ENCODE results near the gene MAFB. TPM values are rescaled to one million over a fixed set of nuclear protein-coding genes. Genes with fewer than 3 reads are reported as not detected.

The MAFB gene
- total RNA-seq, 1 experiment from 2014 or later = 0.88 TPM

- BruUV-seq (replicated peaks) = no TSS peak
- DNase-seq = no peak
- ChIA-PET POLR2A (no interaction called here), CTCF (no interaction called here)
- H3K27me3 ChIP-seq (replicated peaks; ENCODE audit: control insufficient read depth, insufficient read depth, low read length) = peaks cover 4% of the 10 kb centered on the region
- H3K4me1 ChIP-seq = no peaks in the 10 kb centered on the region
- no peak for TF ChIP-seq CTCF (IDR thresholded peaks at IDR 0.05; ENCODE audit: insufficient read depth in 1 of 2, low read depth in 1 of 2, low read length in 1 of 2, severe bottlenecking in 1 of 2, unreplicated experiment in 1 of 2)
- Mint-ChIP-seq H3K4me1 (ENCODE audit: low read depth, unreplicated experiment) (no peaks in the 10 kb centered on the region), H3K9me3 (ENCODE audit: unreplicated experiment) (no peaks in the 10 kb centered on the region), H3K36me3 (ENCODE audit: insufficient read depth, unreplicated experiment) (no peaks in the 10 kb centered on the region), H3K27me3 (ENCODE audit: insufficient read depth, unreplicated experiment) (peaks cover 50% of the 10 kb centered on the region), H3K4me3 (ENCODE audit: unreplicated experiment) (no peak overlapping the region), H3K27ac (ENCODE audit: unreplicated experiment) (no peak overlapping the region)
- H3K9me3 ChIP-seq = no peaks in the 10 kb centered on the region
- no peak overlapping the region for H3K4me3 ChIP-seq (ENCODE audit: low read depth, low read length)
- H3K36me3 ChIP-seq (ENCODE audit: control insufficient read depth, insufficient read depth, low read length) = no peaks in the 10 kb centered on the region
- intact Hi-C loops (cut with micrococcal nuclease; ENCODE audit: unreplicated experiment) = no loop called here
Measured at GRCh38 chr20:40718982-40719729, 30.1 kb upstream of the MAFB start.

- intact Hi-C loops (cut with micrococcal nuclease; ENCODE audit: unreplicated experiment) = no loop called here
- Histone ChIP-seq H3K27me3 (replicated peaks; ENCODE audit: control insufficient read depth, insufficient read depth, low read length) (peaks cover 4% of the 10 kb centered on the region), H3K4me3 (ENCODE audit: low read depth, low read length) (no peak overlapping the region), H3K9me3 (no peaks in the 10 kb centered on the region), H3K4me1 (no peaks in the 10 kb centered on the region), H3K36me3 (ENCODE audit: control insufficient read depth, insufficient read depth, low read length) (no peaks in the 10 kb centered on the region)
- no peak overlapping the region for H3K4me3 Mint-ChIP-seq (ENCODE audit: unreplicated experiment)
- no peaks in the 10 kb centered on the region for H3K9me3 Mint-ChIP-seq (ENCODE audit: unreplicated experiment)
- no peaks in the 10 kb centered on the region for H3K4me1 Mint-ChIP-seq (ENCODE audit: low read depth, unreplicated experiment)
- H3K36me3 Mint-ChIP-seq (ENCODE audit: insufficient read depth, unreplicated experiment) = no peaks in the 10 kb centered on the region
- ChIA-PET POLR2A (no interaction called here), CTCF (interaction anchor here (1.3 kb wide), 1 partner anchor 11 kb away, joined by 8 read pairs; no protein-coding TSS in a partner anchor)
- no TSS peak for BruUV-seq (replicated peaks)
- no peak for TF ChIP-seq CTCF (IDR thresholded peaks at IDR 0.05; ENCODE audit: insufficient read depth in 1 of 2, low read depth in 1 of 2, low read length in 1 of 2, severe bottlenecking in 1 of 2, unreplicated experiment in 1 of 2)
- peaks cover 49% of the 10 kb centered on the region for H3K27me3 Mint-ChIP-seq (ENCODE audit: insufficient read depth, unreplicated experiment)
- DNase-seq = no peak
- no peak overlapping the region for H3K27ac Mint-ChIP-seq (ENCODE audit: unreplicated experiment)
Measured at GRCh38 chr20:40718214-40718977, 29.4 kb upstream of the MAFB start.

- TF ChIP-seq CTCF (IDR thresholded peaks at IDR 0.05; ENCODE audit: insufficient read depth in 1 of 2, low read depth in 1 of 2, low read length in 1 of 2, severe bottlenecking in 1 of 2, unreplicated experiment in 1 of 2) = no peak
- Mint-ChIP-seq H3K9me3 (ENCODE audit: unreplicated experiment) (no peaks in the 10 kb centered on the region), H3K27me3 (ENCODE audit: insufficient read depth, unreplicated experiment) (peaks cover 44% of the 10 kb centered on the region), H3K36me3 (ENCODE audit: insufficient read depth, unreplicated experiment) (no peaks in the 10 kb centered on the region), H3K4me3 (ENCODE audit: unreplicated experiment) (no peak overlapping the region), H3K27ac (ENCODE audit: unreplicated experiment) (no peak overlapping the region), H3K4me1 (ENCODE audit: low read depth, unreplicated experiment) (no peaks in the 10 kb centered on the region)
- intact Hi-C loops (cut with micrococcal nuclease; ENCODE audit: unreplicated experiment) = no loop called here
- no peaks in the 10 kb centered on the region for H3K4me1 ChIP-seq
- no TSS peak for BruUV-seq (replicated peaks)
- no peak overlapping the region for H3K4me3 ChIP-seq (ENCODE audit: low read depth, low read length)
- H3K9me3 ChIP-seq = no peaks in the 10 kb centered on the region
- POLR2A ChIA-PET = no interaction called here
- H3K36me3 ChIP-seq (ENCODE audit: control insufficient read depth, insufficient read depth, low read length) = no peaks in the 10 kb centered on the region
- no peak for DNase-seq
- CTCF ChIA-PET = interaction anchor here (1.3 kb wide), 1 partner anchor 10 kb away, joined by 8 read pairs; no protein-coding TSS in a partner anchor
- H3K27me3 ChIP-seq (replicated peaks; ENCODE audit: control insufficient read depth, insufficient read depth, low read length) = peaks cover 4% of the 10 kb centered on the region; the same call in 1 of the 2 replicates
Measured at GRCh38 chr20:40717343-40717865, 28.4 kb upstream of the MAFB start.

Data from Caco-2 (cell line).